Testis (tissue), 3 donors: ENCODE measurements around the gene DACT3. TPM values are rescaled to one million over a fixed set of nuclear protein-coding genes. Genes with fewer than 3 reads are reported as not detected.

Experiments used
- DNase-seq: peaks from one replicate; pipeline ENCODE4 v3.0.0-alpha.2; 2019
- H3K27ac ChIP-seq, 2 donors: fragments of 200-600 bp; sonication (generic); one replicate each; pipeline ENCODE4 v1.5.1; 2019
- H3K27me3 ChIP-seq: fragments of 200-600 bp; sonication (generic); one replicate; pipeline ENCODE4 v1.5.1; 2019
- H3K36me3 ChIP-seq: fragments of 200-600 bp; sonication (generic); one replicate; pipeline ENCODE4 v1.5.1; 2017; ENCODE audit warnings: low read depth; ENCODE audit errors: missing control alignments
- H3K4me1 ChIP-seq: fragments of 200-600 bp; sonication (generic); one replicate; pipeline ENCODE4 v1.5.1; 2019
- H3K4me3 ChIP-seq, 2 donors: fragments of 200-600 bp; sonication (generic); one replicate each; pipeline ENCODE4 v1.5.1; 2017 to 2019
- H3K9me3 ChIP-seq: fragments of 200-600 bp; sonication (generic); one replicate; pipeline ENCODE4 v1.5.1; 2017
- CTCF ChIP-seq, 3 experiments: fragments of 450-650 bp in 2 of 3; fragments of 200-600 bp in 1 of 3; sonication (generic) in 1 of 3; IDR thresholded peaks; one replicate each; pipeline ENCODE4 v1.5.1; 2016 to 2019; ENCODE audit warnings: antibody characterized with exemption in 3 of 3, mild to moderate bottlenecking in 2 of 3, moderate library complexity in 1 of 3
- POLR2A ChIP-seq: fragments of 450-650 bp; IDR thresholded peaks from one replicate; pipeline ENCODE4 v1.6.1; 2017; ENCODE audit warnings: antibody characterized with exemption, mild to moderate bottlenecking, moderate library complexity
- WGBS, 2 donors: methylation state at CpG; one replicate each; pipeline ENCODE4 v1.1.5; 2018; 5-methylcytosine and 5-hydroxymethylcytosine counted together
- intact Hi-C: fragments of 100-400 bp; cut with DNase I; formaldehyde crosslinking; loops from one replicate; pipeline ENCODE4 v1.15.1; 2023; ENCODE audit warnings: low total_unique reads
- polyA plus RNA-seq: library from polyadenylated mRNA; stranded (reverse); fragments of 350-450 nt; fragmentation: Illumina TruSeq; extraction: RNeasy Lipid Tissue Mini Kit (QIAGEN cat#74804); gene quantifications from one replicate; pipeline ENCODE4 v1.2.3, GENCODE V29; 2014; ENCODE audit warnings: low read depth, low replicate concordance; ENCODE audit not compliant: insufficient read depth
- total RNA-seq, 2 donors: library from RNA; depleted of rRNA; stranded (reverse); fragments of >200 nt; gene quantifications; one replicate each; pipeline ENCODE4 v1.2.3, GENCODE V29; 2016

The DACT3 gene
- total and polyA plus RNA-seq, 3 donors from 2014 or later: 17.2 to 30.6 (median 19.8) TPM

DNA sequence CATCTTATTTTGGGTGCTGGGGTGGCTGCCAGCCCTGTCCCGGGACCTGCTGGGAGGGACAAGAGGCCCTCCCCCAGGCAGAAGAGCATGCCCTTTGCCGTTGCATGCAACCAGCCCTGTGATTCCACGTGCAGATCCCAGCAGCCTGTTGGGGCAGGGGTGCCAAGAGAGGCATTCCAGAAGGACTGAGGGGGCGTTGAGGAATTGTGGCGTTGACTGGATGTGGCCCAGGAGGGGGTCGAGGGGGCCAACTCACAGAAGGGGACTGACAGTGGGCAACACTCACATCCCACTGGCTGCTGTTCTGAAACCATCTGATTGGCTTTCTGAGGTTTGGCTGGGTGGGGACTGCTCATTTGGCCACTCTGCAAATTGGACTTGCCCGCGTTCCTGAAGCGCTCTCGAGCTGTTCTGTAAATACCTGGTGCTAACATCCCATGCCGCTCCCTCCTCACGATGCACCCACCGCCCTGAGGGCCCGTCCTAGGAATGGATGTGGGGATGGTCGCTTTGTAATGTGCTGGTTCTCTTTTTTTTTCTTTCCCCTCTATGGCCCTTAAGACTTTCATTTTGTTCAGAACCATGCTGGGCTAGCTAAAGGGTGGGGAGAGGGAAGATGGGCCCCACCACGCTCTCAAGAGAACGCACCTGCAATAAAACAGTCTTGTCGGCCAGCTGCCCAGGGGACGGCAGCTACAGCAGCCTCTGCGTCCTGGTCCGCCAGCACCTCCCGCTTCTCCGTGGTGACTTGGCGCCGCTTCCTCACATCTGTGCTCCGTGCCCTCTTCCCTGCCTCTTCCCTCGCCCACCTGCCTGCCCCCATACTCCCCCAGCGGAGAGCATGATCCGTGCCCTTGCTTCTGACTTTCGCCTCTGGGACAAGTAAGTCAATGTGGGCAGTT lies 51.2 kb downstream of the DACT3 start:
- Histone ChIP-seq H3K9me3 (no peaks in the 10 kb centered on the region), H3K4me1 (peaks cover 8% of the 10 kb centered on the region), H3K27me3 (no peaks in the 10 kb centered on the region), H3K27ac (no peak overlapping the region), H3K4me3 (no peak overlapping the region), H3K36me3 (no peaks in the 10 kb centered on the region)
- no peak for TF ChIP-seq CTCF (IDR thresholded peaks at IDR 0.05)
- TF ChIP-seq POLR2A: no peak
- no peak for DNase-seq
- WGBS, 2 donors: 83 to 87% methylated on average over 30 of the region's 30 CpGs
- intact Hi-C loops: no loop called here

- Histone ChIP-seq H3K4me3 (no peak overlapping the region), H3K9me3 (no peaks in the 10 kb centered on the region), H3K36me3 (no peaks in the 10 kb centered on the region), H3K4me1 (peaks cover 17% of the 10 kb centered on the region), H3K27me3 (no peaks in the 10 kb centered on the region), H3K27ac (no peak overlapping the region)
- WGBS, 2 donors: 92% methylated on average over 22 to 27 of the region's 27 CpGs
- DNase-seq: no peak
- intact Hi-C loops: no loop called here
- no peak for TF ChIP-seq CTCF (IDR thresholded peaks at IDR 0.05)
- TF ChIP-seq POLR2A: no peak
These were observed 52.2 kb downstream of the DACT3 start for GRCh38 chr19:46608581-46609345.

- Histone ChIP-seq H3K27me3 (no peaks in the 10 kb centered on the region), H3K4me1 (peaks cover 22% of the 10 kb centered on the region), H3K36me3 (no peaks in the 10 kb centered on the region), H3K27ac (no peak overlapping the region), H3K4me3 (no peak overlapping the region), H3K9me3 (no peaks in the 10 kb centered on the region)
- intact Hi-C loops: no loop called here
- TF ChIP-seq CTCF (IDR thresholded peaks at IDR 0.05): no peak
- no peak for DNase-seq
- 89 to 90% methylated on average over 9 of the region's 9 CpGs for WGBS, 2 donors
These were observed 52.8 kb downstream of the DACT3 start for GRCh38 chr19:46608178-46608577.

GRCh38 chr19:46607448-46607841 lies 53.5 kb downstream of the DACT3 start:
- H3K4me1 ChIP-seq: peaks cover 30% of the 10 kb centered on the region

More at GRCh38 chr19:46607448-46607841, 53.5 kb downstream of the DACT3 start:
- no peak for DNase-seq
- whole genome bisulfite sequencing, 2 donors: 83 to 92% methylated on average over 10 to 12 of the region's 12 CpGs
- intact Hi-C loops: no loop called here
- Histone ChIP-seq H3K27me3 (no peaks in the 10 kb centered on the region), H3K4me3 (no peak overlapping the region), H3K9me3 (no peaks in the 10 kb centered on the region), H3K36me3 (no peaks in the 10 kb centered on the region), H3K27ac (no peak overlapping the region)
- TF ChIP-seq CTCF (IDR thresholded peaks at IDR 0.05) (no peak), POLR2A (no peak)
